Measurements from ENCODE around the gene FYN.
A peak's percentile ranks its signal among the peaks of the same experiment; 100 is the strongest.
"Not testable (repeated sequence)": the region's sequence is repeated elsewhere in the genome, so short reads cannot be mapped to it uniquely, and the experiment has no call there.

The FYN gene

DNA sequence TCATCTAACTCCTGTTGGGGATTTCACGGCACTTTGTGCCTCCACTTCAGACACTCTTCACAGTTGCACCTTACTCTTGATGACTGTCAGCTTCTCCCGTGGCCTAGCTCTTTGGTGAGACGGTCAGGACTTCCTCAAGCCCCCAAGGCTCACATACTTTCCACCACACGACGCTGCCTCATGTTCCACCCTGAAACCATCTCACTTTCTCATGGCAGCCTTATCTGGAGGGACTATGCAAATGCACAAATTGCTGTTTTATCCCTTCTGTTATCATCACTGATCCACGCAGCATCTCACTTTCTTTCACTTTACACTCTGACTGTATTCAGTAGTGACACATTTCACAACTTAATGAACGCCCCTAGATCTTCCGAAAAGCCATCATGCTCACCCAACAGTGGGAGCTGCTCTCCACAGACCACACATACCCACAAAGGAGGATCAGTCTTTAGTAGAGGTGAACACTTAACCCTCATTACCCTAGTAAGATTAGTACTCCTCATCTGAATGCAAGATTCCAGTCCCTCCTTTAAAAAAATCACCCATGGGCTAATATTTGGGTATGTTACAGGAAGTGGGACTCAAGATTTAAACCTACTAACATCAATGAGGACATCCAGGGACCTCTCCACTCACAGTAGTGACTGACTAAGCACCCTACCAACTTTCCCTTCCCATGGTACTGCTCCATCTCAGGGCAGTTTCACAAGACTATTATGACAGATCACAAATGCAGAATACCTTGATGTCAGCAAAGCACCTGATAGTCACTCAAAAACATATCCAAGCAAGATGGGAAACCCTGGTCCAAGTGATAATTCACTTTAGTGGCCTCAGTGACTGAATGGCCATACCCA lies 35.4 kb downstream of the FYN start:
- DNase-seq (ENCODE audit: low read depth, low spot score), result no peak
- H3K27ac ChIP-seq, result no peak overlapping the region

DNA sequence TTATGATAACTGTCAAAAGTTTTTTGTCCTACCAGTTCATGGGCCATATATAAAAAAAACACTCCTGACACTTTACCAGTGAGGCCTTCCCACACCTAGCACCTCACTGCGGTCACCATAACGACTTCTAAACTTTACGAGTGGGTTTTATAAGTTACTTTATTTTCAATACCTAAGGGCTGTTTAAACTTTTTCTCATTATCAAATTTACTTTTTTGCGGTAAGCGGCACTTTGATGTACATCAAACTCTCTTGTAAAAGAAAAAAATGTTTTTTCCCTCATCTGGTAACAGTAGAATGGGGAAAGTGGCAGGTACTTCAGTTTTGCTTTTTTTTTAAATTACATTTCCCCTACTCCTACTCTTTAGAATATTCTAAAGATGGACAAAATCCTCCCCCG lies 36.2 kb downstream of the FYN start:
- no peak overlapping the region for H3K27ac ChIP-seq
- no peak for DNase-seq (ENCODE audit: low read depth, low spot score)

DNA sequence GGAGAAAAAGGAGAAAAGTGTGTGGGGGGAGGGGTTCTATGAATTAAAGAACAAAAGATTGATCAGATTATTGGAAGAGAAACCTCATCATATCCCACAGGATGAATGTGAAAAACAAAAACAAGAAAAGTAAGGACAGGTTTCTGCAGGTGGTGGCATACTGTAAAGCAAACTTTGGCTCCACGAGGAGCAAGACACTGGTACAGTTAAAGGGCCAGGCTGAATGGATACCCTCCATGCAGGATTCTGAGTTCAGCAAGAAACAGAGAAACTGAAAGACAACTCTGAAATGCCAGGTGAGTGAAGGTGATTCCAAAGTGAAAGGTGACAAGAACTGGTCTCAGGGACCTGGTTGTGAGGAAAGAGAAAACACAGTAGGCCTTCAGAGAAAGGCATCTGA lies 37.4 kb downstream of the FYN start:
- no peak overlapping the region for H3K27ac ChIP-seq
- no peak for DNase-seq (ENCODE audit: low read depth, low spot score)

DNA sequence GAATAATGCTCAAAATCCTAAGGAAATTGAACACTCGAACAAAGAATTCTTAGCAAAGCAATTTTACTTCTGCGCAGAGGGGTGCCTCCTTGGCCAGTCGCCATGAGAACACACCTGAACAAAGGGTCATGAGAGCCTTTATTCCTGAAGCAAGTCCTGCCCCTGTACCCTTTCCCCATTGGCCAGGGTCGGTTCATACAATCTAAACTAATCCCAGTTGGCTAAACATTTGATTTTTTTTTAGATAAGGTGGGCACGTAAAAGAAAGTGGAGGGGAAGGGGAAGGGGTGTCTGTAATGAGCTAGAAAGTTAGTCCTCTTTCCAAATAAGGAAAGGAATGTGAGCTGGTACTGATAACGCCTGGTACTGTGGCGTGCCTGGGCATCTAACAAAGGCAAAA lies 37.9 kb downstream of the FYN start:
- not testable (repeated sequence) for H3K27ac ChIP-seq; DNase-seq (ENCODE audit: low read depth, low spot score)

DNA sequence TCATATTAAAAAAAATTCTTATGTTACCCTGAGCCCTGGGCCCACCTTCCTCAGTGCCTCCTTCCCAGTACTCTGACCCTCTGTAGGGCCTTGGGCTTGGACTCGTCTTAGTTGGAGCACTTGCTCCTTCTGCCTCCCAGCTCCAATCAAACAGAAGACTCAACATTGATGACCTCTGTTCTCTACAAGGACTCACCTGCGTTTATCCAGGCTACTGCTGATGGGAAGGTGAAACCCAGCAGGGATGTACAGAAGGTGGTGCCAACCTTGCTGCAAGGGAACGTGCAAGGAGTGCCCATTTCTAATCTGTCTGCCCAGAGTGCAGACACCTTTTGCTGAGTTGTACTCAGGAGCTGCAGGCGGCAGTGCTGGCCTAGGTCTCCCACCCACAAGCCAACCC lies 38.9 kb downstream of the FYN start:
- no peak overlapping the region for H3K27ac ChIP-seq
- no peak for DNase-seq (ENCODE audit: low read depth, low spot score)

DNA sequence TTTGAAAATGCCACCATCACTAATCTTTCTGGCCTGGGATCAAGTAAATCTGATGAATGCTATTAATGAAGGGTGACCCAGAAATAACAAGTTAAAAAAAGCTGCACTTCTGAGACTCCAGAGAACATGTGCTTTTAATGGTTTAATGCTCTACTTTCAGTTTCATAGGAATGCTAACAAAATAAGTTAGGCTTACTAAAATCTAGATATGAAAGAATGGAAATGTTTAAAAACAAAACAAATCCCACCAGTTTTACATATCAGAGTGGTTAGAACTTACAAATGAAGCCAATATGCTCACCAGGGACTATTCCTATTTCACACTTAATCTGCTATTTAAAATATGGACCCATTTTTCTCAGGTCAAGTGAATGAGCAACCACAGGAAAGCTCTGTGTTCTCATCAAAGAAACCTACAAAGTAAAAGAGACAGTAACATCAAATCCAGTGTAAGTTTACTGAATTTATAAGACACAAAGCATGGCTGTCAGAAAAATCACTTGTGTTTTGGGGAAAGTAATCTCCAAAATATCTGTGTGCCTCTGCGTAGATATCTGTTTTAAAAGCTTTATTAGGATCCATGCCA lies 40.3 kb downstream of the FYN start:
- no peak overlapping the region for H3K27ac ChIP-seq

DNA sequence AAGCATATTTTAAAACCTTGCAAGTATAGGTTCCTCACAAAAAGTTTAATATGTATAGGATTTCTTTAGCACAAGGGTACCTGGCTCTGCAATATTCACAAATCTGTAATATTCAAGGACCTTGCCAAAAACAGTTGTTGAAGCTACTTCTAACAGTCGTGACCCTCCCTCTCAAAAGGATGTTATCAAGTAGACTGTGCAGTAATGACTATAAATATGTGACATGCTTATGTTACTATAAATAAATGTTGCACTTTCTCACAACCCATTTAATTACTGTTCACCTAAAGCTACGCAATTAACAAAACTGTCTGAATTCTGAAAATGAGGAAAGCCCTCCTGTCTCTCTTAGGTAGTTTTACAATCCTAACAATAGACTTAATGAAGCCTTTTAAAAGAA lies 41.8 kb downstream of the FYN start:
- no peak overlapping the region for H3K27ac ChIP-seq
- no peak for DNase-seq (ENCODE audit: low read depth, low spot score)

More for the DNA sequence above, 40.3 kb downstream of the FYN start:
- no peak for DNase-seq (ENCODE audit: low read depth, low spot score)

DNA sequence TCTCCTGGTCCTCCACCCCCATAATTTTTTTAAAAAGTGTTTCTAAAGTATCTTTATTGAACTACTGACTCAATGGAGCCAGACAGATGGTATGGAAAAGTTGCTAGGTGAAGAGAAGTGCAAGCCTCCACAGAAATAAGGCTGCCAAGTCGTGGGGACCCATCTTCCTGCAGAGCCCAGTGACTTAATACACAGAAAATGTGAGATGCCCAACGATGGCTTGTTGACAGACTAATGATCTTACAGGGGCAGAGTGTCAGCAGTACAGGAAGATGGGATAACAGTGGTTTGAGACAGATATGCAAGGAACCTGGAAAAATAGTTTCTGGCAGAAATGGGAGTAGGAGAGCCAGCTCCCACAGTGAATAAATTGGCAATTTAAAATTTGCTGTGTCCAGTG lies 43.3 kb downstream of the FYN start:
- no peak for DNase-seq (ENCODE audit: low read depth, low spot score)
- H3K27ac ChIP-seq, result no peak overlapping the region

DNA sequence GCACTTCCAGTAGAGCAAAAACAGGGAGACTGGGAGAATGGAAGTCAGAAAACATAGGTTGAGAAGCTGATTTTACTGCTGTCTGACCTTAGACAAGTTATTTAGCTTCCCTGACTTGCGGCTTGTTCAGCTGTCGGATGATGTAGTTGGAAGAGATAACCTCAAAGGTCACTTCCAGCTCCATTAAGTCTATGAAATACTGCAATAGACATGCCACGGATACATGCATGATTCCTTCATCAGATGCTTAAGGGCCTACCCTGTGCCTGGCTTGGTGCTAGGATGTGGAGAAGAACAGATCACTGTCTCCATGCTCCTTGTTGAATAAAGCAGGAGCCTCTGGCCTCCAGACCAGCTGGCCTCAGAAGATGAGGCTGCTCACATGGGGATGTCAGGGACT lies 43.7 kb downstream of the FYN start:
- H3K27ac ChIP-seq, result no peak overlapping the region
- DNase-seq (ENCODE audit: low read depth, low spot score), result no peak

DNA sequence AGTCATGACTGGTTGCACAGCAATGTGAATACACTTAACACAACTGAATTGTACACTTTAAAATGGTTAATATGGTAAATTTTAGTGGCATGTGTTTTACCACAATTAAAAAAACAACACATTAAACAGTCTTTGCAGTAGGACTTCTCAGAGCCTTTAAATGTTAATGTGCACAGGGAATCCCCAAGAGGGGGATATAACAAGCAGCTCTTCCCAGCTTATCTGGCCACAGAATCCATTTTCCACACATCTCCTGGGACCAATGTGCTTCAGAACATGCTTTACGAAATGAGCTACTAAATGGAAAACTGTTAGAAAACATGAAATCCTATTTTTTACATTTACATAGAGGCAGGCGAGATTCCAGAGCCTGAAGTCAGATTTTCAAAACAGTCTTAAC lies 44.4 kb downstream of the FYN start:
- no peak for DNase-seq (ENCODE audit: low read depth, low spot score)
- H3K27ac ChIP-seq, result no peak overlapping the region

DNA sequence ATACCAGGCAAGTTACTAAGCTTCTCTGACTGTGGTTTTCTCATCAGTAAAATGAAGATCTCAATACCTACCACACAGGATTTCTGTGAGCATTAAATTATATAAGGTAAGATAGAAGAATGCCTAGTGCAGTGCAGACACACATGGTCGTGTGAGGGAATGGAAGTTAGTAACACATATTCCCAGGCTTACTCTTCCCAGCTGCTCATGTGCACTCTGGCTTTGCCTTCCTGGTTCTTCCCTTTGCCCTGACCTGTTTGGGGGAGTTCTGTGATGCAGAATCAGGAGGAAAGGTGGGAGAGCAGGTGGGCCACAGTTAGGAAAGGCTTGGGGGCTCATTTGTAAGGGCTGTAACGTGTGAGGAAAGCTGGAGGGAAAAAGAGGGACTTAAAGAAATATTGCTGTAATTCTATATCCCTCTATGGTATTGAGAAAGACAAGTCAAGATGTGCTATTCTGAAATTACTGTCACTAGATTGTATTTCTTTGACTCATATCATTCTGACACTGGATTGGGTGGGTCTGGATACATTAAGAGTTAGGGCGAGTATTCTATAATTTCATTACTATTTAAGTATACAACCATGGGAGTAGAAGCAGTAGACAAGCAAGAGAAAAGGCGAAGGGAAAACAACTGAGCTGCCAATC lies 47.7 kb downstream of the FYN start:
- DNase-seq (ENCODE audit: low read depth, low spot score), result no peak
- H3K27ac ChIP-seq, result no peak overlapping the region

DNA sequence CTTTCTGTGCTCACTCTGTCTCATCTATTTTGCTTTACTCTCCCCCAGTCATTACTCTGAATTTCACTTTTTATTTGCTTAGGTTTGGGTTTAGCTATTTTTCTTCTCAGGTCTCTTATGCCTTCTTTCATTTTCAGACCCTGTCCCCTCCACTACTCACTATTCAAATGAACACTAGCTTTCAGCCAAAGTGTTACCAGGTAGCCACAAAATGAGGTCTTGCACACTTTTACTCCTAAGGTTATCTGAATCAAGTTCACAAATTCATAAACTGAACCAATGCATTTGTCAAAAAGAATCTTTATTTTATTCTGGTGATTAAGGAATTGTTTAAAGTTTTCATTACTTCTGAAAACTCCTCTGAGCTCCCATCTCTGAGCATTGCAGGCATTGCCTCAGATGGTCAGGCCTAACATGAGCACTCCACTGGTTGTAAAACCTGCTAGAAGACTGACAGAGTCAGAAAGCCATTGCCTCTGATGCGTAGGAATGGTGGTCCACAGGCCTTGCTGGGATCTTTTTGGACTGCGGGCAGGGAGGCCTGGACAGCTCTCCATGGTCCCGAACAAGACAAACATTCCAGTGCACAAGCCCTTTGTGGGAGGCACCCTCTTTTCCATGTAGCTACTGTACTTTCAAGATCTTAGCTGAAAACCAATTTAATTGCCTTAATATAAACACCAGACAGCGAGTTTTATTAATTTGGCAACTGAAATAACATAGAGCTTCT lies 48.5 kb downstream of the FYN start:
- DNase-seq (ENCODE audit: low read depth, low spot score), result no peak

DNA sequence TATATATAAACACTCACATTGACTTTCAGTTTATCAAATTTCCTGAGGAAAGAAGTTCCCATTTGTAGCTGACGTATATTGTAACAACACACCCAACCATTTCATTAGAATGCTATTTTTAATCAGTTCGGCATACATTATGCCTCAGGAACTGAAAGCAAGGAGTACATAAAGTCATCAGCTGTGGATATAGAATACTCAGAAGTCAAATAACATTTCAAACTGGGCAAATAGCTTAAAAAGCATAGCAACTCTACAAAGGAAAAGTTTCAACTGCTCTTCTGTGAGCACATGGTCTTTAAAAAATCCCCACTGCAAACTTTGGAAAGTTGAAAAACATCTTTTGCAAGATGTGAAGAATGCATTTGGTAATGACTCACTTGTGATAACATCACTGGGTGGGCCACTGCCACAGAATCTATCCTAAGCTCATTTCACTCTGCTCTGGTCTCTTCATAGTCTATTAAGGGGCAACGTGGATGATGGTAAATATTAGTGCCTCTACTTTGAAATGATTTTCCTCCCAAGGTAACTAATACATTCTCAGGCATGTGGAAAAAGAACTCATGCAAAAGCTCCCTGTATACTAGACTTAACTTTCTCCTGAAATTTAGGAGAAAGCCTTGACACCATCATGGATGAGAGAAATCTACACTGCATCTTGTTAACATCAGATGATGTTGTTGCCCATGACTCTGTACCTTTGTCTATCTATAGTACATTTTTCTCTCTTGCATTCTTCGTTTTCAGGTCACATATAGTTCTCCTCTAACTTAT lies 49.2 kb downstream of the FYN start:
- DNase-seq (ENCODE audit: low read depth, low spot score), result no peak
- no peak overlapping the region for H3K27ac ChIP-seq

More for the DNA sequence above, 48.5 kb downstream of the FYN start:
- H3K27ac ChIP-seq, result no peak overlapping the region

DNA sequence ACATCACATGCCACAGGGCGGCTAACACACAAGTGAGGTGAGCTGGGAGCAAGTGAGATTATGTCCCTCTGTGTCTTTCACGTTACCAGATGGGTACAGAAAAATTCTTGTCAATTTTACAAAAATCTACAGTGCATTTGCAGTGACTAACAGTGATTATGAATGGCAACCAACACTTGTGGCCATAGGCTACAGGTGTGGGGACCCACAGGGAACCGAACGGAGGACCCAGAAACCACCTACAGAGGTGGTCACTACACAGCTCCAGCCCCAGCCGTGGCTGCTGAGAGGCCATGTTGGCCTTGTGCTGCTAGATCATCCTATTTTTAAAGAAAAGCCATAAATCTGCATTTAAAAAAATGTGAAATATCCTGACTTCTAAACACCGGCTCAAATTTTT lies 50.2 kb downstream of the FYN start:
- DNase-seq (ENCODE audit: low read depth, low spot score), result no peak
- no peak overlapping the region for H3K27ac ChIP-seq

DNA sequence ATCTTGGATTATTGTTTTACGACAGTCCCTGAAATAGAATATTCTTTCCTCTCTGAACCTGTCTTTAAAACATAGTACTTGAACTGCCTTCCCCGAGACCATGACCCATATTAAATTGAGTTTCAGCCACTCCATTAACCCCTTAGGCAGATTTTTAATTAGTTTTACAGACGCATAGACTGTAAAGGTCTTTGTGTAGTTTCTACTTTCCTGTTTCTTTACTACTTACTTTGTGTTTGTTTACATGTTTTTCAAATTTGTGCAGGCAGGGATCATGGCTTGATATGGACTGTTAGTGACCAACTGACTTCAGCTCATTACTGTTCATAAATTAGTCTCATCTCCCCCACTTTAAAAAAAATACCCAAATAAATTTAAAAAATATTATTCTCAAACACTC lies 53.8 kb downstream of the FYN start:
- no peak overlapping the region for H3K27ac ChIP-seq
- DNase-seq (ENCODE audit: low read depth, low spot score), result no peak

DNA sequence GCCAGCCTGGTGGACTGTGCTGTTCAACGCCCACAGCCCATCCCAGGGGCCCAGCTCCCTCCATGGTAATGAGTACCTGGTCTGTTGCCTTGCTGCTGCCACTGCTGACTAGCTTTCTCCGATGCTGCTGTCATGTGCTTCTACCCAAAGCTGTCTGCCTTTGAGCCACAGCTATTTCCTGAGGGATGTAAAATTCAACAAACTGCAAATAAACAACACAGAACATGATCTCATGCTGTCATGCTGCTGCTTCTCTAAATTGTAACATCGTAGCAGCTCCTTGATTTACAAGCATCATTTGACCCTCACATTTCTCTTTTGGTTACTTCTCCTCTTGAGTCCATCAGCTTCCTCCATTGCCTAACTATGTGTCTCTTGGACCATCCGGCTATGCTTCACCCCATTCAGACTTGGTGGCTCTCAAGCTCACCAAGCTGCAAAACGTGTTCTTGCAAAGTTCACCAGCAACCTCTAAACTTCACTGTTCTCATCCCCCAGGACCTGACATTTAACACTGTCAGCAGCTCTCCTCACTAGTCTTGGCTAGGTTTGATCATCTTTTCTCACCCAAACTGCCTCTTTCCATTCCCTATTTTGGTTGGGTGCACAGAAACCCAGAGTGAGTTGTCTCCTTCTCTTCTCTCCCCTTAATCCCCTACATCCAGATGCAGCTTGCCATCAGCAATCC lies 54.6 kb downstream of the FYN start:
- no peak for DNase-seq (ENCODE audit: low read depth, low spot score)
- H3K27ac ChIP-seq, result no peak overlapping the region

DNA sequence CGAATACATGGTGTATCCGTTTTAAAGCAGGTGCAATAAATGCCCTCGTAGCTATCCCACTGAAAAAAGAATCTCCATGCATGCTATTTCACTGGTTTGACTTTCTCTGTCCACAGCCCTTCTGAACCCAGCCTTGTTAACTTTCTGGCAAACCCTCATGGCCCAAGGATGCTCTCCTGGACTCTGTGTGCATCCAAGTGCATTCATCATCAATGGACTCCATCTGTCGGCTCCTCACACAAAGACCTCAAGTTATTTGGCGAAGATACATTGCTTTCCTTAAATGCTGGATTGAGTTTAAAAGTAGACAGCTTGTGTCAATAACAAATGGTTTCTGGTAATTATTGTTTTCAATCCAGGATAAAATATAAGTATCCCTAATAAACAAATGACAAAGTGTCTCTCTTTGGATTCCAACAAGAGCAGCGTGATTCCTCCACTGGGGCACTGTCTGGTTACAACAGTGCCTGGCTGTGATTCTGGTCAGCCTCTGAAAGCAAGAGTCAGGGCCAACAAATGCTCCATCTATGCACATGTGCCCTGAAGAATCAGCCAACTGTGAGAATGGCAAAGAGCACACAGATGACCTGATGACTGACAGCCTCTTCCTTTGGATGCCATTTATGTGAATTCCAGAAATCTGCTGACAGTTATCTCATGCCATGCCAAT lies 55.7 kb downstream of the FYN start:
- no peak overlapping the region for H3K27ac ChIP-seq
- no peak for DNase-seq (ENCODE audit: low read depth, low spot score)

DNA sequence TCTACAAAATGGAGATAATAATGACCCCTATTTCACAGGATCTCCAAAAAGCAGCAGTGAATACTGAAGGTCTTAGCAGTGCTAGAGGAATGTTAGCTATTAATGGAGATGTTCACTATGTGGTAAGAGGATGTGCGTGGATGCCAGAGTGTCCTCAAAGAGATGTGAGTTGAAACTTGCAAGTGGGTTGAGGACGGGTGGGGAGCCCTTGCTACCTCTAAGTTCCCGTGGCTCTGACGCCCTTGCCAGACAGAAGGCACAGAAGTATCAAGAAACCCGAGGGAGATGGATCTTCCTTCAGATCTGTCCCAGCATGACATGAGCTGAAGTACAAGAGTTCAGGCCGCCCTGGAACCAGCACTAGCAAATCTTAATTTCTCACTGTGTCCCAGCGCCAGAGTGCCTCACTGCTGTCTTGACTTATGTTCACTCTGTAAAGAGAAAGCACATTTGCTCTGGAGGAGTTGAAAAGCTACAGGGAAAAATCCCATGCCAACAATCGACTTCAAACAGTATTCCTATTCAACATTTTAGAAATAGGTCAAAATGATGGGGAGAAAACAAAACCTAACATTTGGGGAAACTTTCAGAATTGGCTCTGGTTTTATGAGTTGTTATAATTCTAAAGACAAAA lies 59.5 kb downstream of the FYN start:
- peak overlapping the region; percentile 55 for H3K27ac ChIP-seq
- DNase-seq (ENCODE audit: low read depth, low spot score), result no peak

DNA sequence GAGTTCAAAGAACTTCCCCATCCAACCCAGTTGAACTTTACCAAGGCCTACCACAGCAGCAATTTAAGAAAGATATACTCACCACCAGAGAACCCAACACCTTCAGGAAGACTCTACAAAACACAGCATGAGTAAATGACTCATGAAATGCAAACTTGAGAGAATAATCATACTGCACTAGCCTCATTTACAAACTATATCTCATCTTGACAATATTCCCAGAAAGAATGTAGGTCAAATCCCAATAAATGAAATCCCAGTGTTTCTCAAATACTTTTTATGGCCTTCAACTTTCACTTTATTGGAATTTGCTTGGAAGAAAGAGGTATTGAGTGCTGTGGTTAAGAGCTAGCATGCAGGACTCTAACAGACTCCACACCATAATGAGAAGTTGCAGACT lies 60.0 kb downstream of the FYN start:
- DNase-seq (ENCODE audit: low read depth, low spot score), result no peak
- H3K27ac ChIP-seq, result peak overlapping the region; percentile 55
